Mucosa of descending colon (tissue), 3 donors: Measurements from ENCODE around the gene MRPS27. TPM values are rescaled to one million over a fixed set of nuclear protein-coding genes. Genes with fewer than 3 reads are reported as not detected.
A peak's percentile ranks its signal among the peaks of the same experiment; 100 is the strongest.

Experiments used
- ATAC-seq: fragments of 200-7000 bp; cut with Tn5 transposase; one replicate; pipeline ENCODE4 v1.9.1; 2020; ENCODE audit warnings: mild to moderate bottlenecking, moderate library complexity
- DNase-seq, 3 donors: peaks; one replicate each; pipeline ENCODE4 v3.0.0-alpha.2; 2020
- H3K36me3 ChIP-seq: fragments of 200-600 bp; one replicate; pipeline ENCODE4 v1.8.0; 2021; ENCODE audit warnings: low read depth, mild to moderate bottlenecking
- H3K4me1 ChIP-seq: fragments of 200-600 bp; one replicate; pipeline ENCODE4 v1.8.0; 2021; ENCODE audit warnings: low read depth, mild to moderate bottlenecking
- H3K4me3 ChIP-seq: fragments of 200-600 bp; one replicate; pipeline ENCODE4 v1.8.0; 2021; ENCODE audit warnings: mild to moderate bottlenecking
- H3K9me3 ChIP-seq: fragments of 200-600 bp; one replicate; pipeline ENCODE4 v1.8.0; 2021; ENCODE audit warnings: mild to moderate bottlenecking
- CTCF ChIP-seq: fragments of 200-600 bp; IDR thresholded peaks from one replicate; pipeline ENCODE4 v1.8.0; 2022; ENCODE audit warnings: antibody characterized with exemption, mild to moderate bottlenecking
- intact Hi-C, 2 donors: fragments of 100-400 bp; cut with DNase I in 1 of 2; cut with micrococcal nuclease in 1 of 2; formaldehyde crosslinking; loops; one replicate each; pipeline versions ENCODE4 v1.11.0 to v1.11.1; 2022; cut with DNase I, micrococcal nuclease
- total RNA-seq, 3 donors: library from RNA; stranded (reverse); fragmentation: NEBNext Ultra II Directional in 2 of 3; extraction: Animal tissue kit (Norgen Biotek cat#: 25700) in 2 of 3; gene quantifications; one replicate each; pipeline versions ENCODE4 v1.2.1 to v1.2.4, GENCODE V29; 2021 to 2023
- donor health status: DM: no; HTN: no; CAD: no; lungs with moderate emphysema.
- donor health status: DM: no; HTN: no; CAD: no.
- donor health status: DM: no; HTN: yes; CAD: no.

MRPS27 gene
- total RNA-seq, 3 donors from 2014 or later: 32.7 to 40.3 (median 37.6) TPM

GRCh38 chr5:72183101-72183520 lies 136.9 kb downstream of the MRPS27 start:
- Histone ChIP-seq H3K36me3 (no peaks in the 10 kb centered on the region), H3K4me3 (no peak overlapping the region), H3K9me3 (no peaks in the 10 kb centered on the region), H3K4me1 (no peaks in the 10 kb centered on the region)
- ATAC-seq: no peak
- DNase-seq: no peak
- intact Hi-C loops: no loop called here
- no peak for TF ChIP-seq CTCF

- ATAC-seq: no peak
- H3K36me3 ChIP-seq: no peaks in the 10 kb centered on the region
These were observed 137.4 kb downstream of the MRPS27 start for GRCh38 chr5:72182686-72183085.

GRCh38 chr5:72180925-72181324 lies 139.1 kb downstream of the MRPS27 start:
- H3K9me3 ChIP-seq: no peaks in the 10 kb centered on the region
- H3K4me1 ChIP-seq: no peaks in the 10 kb centered on the region
- DNase-seq (no peak), ATAC-seq (no peak)
- TF ChIP-seq CTCF: no peak
- no peaks in the 10 kb centered on the region for H3K36me3 ChIP-seq
- no peak overlapping the region for H3K4me3 ChIP-seq
- intact Hi-C loops: no loop called here

More at GRCh38 chr5:72182686-72183085, 137.4 kb downstream of the MRPS27 start:
- DNase-seq: no peak
- intact Hi-C loops: no loop called here
- H3K9me3 ChIP-seq: no peaks in the 10 kb centered on the region
- TF ChIP-seq CTCF: no peak
- H3K4me3 ChIP-seq: no peak overlapping the region
- H3K4me1 ChIP-seq: no peaks in the 10 kb centered on the region

DNA sequence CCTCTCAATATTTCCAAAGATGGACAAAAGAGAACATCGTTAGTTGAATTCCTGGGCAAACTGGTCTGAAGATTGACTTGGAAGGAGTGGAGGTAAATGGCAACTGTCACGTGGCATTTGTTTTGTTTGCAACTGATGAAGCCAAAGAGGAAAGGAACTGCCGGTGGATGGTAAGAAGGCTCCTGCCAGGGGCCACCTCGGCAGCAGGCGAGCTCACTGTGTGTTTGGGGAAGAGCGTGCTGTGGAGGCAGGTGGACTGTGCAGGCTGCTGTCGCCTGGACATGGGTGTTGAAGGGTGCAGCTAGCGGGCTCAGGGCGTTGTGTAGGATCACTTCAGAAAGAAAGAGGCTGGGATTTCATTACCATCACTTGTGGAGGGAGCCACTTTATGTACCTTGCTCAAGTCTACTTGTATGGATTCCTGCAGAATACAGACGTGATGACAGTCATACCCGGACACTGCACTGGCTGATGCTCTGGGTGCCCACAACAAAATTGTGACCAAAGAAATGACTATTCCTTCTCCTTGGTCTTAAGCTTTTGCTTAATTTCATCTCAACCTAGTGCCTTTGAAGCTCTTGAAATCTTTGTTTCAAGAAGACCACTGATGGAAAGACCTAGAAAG lies 140.1 kb downstream of the MRPS27 start:
- Histone ChIP-seq H3K36me3 (no peaks in the 10 kb centered on the region), H3K9me3 (no peaks in the 10 kb centered on the region), H3K4me3 (no peak overlapping the region), H3K4me1 (no peaks in the 10 kb centered on the region)
- intact Hi-C loops: no loop called here
- ATAC-seq (no peak), DNase-seq (no peak)
- no peak for TF ChIP-seq CTCF

DNA sequence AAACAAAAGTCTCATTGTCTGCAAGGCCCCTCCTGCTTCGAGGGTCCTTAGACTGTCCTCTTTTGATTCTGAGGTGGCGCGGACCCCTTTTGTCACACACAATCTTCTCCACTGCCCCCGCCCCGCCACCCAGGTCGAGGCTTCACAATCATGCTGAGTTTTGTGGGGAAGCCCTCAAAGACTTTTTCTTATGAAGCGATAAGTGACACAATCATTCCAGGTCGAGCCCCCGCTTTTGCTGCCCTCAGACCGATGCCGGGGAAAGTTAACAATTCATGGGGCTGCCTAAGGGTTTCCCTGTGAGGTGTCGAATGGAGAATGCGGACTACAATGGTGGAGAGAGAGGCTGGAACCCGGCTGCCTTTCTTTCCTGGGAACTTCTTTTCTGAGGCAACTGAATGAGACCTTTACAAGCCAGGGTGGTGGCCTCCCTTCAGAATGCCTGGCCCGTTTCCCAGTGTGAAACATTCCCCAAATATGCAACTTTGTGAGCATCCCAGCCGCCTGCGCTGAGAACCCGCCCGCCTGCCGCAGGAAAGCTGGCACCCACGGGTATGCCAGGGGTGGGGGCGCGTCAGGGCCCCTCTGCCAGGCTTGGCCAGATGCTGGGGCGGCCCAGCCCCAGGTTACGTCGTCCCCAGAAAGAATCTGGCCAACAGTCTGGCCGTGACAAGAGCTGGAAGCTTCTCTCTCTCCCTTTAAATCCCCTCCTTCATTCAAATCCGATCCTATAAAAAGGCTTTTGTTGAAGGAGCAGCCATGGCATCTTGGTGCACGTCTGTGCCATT lies 140.8 kb downstream of the MRPS27 start:
- peak in 2 of 3 donors; percentile 32 to 33 for DNase-seq
- ATAC-seq: peak; percentile 44
- no peak for TF ChIP-seq CTCF
- Histone ChIP-seq H3K4me1 (no peaks in the 10 kb centered on the region), H3K9me3 (no peaks in the 10 kb centered on the region), H3K36me3 (no peaks in the 10 kb centered on the region), H3K4me3 (no peak overlapping the region)
- intact Hi-C loops: no loop called here
